WTC11 (cell line): ENCODE measurements around the gene PCID2.

Experiments
- E2F1 ChIP-seq: sonication (generic); formaldehyde crosslinking; IDR thresholded peaks from 2 replicates; pipeline ENCODE4 v1.8.0; 2022; ENCODE audit warnings: mild to moderate bottlenecking, missing genetic modification reagents
- IRF2 ChIP-seq: sonication (generic); formaldehyde crosslinking; IDR thresholded peaks from 2 replicates; pipeline ENCODE4 v1.8.0; 2022; ENCODE audit warnings: low read depth, missing genetic modification reagents, borderline replicate concordance
- MAX ChIP-seq: sonication (generic); formaldehyde crosslinking; IDR thresholded peaks from 2 replicates; pipeline ENCODE4 v1.8.0; 2022; ENCODE audit warnings: mild to moderate bottlenecking, missing genetic modification reagents
- MLX ChIP-seq: sonication (generic); formaldehyde crosslinking; IDR thresholded peaks from 2 replicates; pipeline ENCODE4 v1.8.1; 2023; ENCODE audit warnings: mild to moderate bottlenecking, missing genetic modification reagents, moderate library complexity
- USF1 ChIP-seq: sonication (generic); formaldehyde crosslinking; IDR thresholded peaks from 2 replicates; pipeline ENCODE4 v1.8.0; 2022; ENCODE audit warnings: mild to moderate bottlenecking, missing genetic modification reagents
- TF ChIP-seq, protein P1 (sequence below): fragments of 200-600 bp; IDR thresholded peaks from 2 replicates; pipeline ENCODE4 v1.8.0; 2022; ENCODE audit warnings: antibody characterized with exemption
- TF ChIP-seq, protein P2 (sequence below): sonication (generic); formaldehyde crosslinking; IDR thresholded peaks from 2 replicates; pipeline ENCODE4 v1.8.0; 2023; ENCODE audit warnings: missing genetic modification reagents
- TF ChIP-seq, protein P3 (sequence below): sonication (generic); formaldehyde crosslinking; IDR thresholded peaks from 2 replicates; pipeline ENCODE4 v1.8.1; 2023; ENCODE audit warnings: mild to moderate bottlenecking, missing genetic modification reagents
- TF ChIP-seq, protein P4 (sequence below): sonication (generic); formaldehyde crosslinking; IDR thresholded peaks from 2 replicates; pipeline ENCODE4 v1.8.1; 2023; ENCODE audit warnings: mild to moderate bottlenecking, moderate library complexity, missing genetic modification reagents
- TF ChIP-seq, protein P5 (sequence below): fragments of 250-450 bp; sonication (Bioruptor Pico); IDR thresholded peaks from 2 replicates; pipeline ENCODE4 v1.9.0; 2021; ENCODE audit warnings: moderate library complexity, mild to moderate bottlenecking, inconsistent platforms, borderline replicate concordance

GRCh38 chr13:113149711-113150549 lies 58.5 kb downstream of the PCID2 start:
- TF ChIP-seq IRF2 (CRISPR knock-in tag) (no peak), E2F1 (CRISPR knock-in tag) (no peak), MLX (CRISPR knock-in tag) (no peak), MAX (CRISPR knock-in tag) (no peak), USF1 (CRISPR knock-in tag) (no peak)
- TF ChIP-seq, protein P1, sequence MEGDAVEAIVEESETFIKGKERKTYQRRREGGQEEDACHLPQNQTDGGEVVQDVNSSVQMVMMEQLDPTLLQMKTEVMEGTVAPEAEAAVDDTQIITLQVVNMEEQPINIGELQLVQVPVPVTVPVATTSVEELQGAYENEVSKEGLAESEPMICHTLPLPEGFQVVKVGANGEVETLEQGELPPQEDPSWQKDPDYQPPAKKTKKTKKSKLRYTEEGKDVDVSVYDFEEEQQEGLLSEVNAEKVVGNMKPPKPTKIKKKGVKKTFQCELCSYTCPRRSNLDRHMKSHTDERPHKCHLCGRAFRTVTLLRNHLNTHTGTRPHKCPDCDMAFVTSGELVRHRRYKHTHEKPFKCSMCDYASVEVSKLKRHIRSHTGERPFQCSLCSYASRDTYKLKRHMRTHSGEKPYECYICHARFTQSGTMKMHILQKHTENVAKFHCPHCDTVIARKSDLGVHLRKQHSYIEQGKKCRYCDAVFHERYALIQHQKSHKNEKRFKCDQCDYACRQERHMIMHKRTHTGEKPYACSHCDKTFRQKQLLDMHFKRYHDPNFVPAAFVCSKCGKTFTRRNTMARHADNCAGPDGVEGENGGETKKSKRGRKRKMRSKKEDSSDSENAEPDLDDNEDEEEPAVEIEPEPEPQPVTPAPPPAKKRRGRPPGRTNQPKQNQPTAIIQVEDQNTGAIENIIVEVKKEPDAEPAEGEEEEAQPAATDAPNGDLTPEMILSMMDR: no peak
- TF ChIP-seq, protein P2, sequence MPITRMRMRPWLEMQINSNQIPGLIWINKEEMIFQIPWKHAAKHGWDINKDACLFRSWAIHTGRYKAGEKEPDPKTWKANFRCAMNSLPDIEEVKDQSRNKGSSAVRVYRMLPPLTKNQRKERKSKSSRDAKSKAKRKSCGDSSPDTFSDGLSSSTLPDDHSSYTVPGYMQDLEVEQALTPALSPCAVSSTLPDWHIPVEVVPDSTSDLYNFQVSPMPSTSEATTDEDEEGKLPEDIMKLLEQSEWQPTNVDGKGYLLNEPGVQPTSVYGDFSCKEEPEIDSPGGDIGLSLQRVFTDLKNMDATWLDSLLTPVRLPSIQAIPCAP (CRISPR knock-in tag): no peak
- TF ChIP-seq, protein P3, sequence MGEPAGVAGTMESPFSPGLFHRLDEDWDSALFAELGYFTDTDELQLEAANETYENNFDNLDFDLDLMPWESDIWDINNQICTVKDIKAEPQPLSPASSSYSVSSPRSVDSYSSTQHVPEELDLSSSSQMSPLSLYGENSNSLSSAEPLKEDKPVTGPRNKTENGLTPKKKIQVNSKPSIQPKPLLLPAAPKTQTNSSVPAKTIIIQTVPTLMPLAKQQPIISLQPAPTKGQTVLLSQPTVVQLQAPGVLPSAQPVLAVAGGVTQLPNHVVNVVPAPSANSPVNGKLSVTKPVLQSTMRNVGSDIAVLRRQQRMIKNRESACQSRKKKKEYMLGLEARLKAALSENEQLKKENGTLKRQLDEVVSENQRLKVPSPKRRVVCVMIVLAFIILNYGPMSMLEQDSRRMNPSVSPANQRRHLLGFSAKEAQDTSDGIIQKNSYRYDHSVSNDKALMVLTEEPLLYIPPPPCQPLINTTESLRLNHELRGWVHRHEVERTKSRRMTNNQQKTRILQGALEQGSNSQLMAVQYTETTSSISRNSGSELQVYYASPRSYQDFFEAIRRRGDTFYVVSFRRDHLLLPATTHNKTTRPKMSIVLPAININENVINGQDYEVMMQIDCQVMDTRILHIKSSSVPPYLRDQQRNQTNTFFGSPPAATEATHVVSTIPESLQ (CRISPR knock-in tag): no peak
- TF ChIP-seq, protein P4, sequence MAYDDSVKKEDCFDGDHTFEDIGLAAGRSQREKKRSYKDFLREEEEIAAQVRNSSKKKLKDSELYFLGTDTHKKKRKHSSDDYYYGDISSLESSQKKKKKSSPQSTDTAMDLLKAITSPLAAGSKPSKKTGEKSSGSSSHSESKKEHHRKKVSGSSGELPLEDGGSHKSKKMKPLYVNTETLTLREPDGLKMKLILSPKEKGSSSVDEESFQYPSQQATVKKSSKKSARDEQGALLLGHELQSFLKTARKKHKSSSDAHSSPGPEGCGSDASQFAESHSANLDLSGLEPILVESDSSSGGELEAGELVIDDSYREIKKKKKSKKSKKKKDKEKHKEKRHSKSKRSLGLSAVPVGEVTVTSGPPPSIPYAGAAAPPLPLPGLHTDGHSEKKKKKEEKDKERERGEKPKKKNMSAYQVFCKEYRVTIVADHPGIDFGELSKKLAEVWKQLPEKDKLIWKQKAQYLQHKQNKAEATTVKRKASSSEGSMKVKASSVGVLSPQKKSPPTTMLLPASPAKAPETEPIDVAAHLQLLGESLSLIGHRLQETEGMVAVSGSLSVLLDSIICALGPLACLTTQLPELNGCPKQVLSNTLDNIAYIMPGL (CRISPR knock-in tag): no peak
- TF ChIP-seq, protein P5, sequence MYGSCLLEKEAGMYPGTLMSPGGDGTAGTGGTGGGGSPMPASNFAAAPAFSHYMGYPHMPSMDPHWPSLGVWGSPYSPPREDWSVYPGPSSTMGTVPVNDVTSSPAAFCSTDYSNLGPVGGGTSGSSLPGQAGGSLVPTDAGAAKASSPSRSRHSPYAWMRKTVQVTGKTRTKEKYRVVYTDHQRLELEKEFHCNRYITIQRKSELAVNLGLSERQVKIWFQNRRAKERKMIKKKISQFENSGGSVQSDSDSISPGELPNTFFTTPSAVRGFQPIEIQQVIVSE (CRISPR knock-in tag): no peak
